Embryonic facial prominence (tissue), 1 donor: ENCODE results near the gene BOK.
"Not testable (repeated sequence)": the region's sequence is repeated elsewhere in the genome, so short reads cannot be mapped to it uniquely, and the experiment has no call there.

Experiments used
- DNase-seq: peaks from one replicate; pipeline ENCODE4 v3.0.0-alpha.2; 2016; ENCODE audit errors: extremely low spot score

Gene BOK, protein sequence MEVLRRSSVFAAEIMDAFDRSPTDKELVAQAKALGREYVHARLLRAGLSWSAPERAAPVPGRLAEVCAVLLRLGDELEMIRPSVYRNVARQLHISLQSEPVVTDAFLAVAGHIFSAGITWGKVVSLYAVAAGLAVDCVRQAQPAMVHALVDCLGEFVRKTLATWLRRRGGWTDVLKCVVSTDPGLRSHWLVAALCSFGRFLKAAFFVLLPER

DNA sequence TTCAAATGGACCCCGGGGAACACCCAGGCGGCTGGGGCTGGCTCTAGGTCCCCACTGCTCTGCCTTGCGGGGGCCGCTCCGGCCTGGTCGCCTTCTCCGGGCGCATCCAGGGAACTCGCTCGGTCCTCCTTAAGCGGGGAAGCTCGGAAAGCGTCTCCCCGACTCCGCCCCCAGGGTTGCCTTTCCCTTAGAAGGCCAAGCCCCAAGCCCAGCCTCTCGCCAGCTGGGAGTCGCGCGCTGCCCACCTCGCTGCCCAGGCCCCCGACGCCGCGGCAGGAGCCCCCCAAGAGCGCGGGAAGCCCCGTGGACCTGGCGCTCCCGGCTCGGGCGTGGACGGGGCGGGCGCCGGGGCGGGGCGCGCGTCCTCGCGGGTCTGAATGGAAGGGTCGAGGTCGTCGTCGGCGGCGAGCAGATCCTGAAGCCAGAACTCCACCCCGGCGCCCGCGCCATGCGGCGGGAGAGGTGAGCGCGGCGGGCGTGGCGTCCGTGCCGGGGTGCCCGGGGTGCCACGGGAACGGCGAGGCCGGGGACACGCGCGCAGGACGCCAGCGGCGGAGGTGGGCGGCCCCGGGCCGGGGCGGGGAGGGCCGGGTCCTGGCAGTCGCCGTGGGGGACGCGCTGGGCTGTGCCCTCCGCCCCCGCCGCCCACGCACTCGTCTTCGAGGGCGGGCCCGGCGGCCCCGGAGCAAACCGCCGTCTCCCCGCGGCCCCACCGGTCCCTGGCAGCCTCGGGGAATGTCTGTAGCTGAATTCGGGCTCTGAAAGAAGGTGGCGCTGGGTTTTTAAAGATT lies at the start of gene BOK:
Gene BOK, plus strand, starts transcription at position 214 of the 791 bp plus-strand sequence. CDS start 739 bp downstream, outside the sequence.
- DNase-seq = no peak

DNA sequence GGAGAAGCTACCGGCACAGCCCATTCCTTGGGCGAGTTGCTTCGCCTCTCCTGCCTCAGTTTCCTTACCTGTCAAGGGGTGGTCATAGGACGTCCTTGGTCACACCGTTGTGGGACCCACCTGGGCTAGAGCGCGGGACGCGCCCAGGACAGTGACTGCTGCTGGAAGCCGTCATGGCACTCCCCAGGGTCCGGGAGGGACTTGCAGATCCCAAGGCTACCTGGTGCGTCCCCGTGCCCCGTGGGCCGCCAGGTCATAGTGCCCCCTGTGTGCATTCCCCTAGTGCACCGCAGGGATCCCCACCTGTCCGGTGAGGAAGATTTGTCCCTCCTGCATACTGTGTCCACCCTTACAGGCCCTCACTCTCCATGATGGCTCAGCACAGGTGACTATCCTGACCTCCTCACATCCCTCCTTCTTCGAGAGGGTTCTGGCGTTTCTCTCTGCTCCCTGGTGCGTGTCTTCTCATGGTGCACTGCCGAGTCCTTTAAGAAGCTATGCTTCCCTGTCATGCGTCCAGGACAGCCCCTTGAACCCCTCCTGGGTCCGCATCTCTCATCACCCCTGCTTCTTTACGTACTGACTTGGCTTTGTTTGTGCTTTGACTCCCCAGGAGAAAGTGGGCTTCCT lies 49.3 kb upstream of the BOK start:
- no peak for DNase-seq

DNA sequence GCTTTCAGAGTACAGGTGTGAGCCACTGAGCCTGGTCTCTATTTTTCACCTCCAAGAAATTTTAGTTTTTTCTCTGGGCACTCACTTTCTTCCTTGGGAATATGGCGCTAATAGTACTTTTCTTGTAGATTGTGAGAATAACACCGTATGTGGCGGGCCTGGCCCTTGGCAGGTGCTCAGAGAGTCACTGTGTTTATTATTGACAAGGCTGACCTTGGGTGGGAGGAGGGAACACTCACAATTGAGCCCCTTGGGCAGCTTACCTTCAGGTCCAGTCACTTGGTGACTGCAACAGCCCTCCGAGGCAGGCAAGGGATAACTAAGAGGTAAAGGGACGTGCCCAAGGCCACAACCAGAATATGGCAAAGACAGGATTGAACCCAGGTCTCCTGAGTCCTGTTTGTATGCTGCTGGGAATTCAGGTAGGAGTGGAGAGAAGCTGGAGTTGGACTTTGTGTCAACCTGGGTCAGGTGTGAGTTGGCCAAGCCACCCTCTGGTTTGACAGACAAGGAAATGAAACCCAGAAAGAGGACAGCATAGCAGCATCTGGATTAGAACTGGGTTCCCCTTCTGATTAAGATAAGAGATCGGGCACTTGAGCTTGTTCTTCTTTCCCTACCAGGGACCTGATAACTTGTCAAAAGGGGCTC lies 47.3 kb upstream of the BOK start:
- no peak for DNase-seq

DNA sequence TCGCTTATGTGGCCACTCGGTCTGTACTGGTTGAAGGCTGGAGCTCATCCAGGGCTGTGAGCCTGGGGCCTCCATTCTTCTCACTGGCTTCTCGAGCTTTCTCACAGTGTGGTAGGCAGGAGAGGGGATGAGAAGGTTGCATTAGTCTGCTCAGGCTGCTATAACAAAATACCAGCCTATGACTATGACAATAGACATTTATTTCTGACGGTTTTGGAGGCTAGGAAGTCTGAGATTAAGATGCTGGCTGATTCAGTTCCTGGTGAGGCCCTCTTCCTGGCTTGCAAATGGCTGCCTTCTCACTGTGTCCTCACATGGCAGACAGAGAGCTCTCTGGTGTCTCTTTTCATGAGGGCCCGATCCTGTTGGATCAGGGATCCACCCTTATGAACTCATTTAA lies 44.0 kb upstream of the BOK start:
- DNase-seq = no peak

DNA sequence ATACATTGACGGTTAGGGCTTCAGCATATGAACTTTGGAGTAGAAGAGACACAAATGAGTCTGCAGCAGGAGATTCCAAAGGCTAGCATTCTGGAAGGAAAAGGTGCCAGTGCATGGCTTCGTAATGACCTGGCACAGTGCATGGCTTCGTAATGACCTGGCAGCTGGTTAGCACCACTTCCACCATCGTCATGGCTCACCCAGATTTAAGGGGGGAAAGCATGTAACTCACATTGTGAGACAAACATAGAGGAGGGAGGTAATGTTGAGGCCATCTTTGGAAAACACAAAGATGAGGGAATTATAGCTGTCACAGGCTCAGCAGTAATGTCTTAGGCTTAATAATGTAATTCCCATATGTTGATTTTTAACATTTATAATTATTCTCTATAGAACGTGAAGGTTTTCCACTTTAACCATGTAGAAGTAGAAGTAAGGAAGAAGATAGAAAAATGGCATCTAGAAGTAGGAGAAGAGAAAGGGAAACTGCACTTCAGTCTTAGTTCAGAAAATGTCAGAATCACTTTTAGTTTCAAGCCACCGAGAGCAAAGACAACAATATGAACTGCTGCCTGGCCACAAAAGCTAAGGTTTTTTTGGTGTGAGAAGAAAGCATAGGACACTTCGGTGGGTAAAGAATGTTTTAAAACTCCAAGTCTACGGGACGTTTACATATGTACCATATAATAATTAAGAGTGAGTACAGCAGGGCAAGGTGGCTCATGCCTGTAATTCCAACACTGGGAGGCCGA lies 43.4 kb upstream of the BOK start:
- no peak for DNase-seq

DNA sequence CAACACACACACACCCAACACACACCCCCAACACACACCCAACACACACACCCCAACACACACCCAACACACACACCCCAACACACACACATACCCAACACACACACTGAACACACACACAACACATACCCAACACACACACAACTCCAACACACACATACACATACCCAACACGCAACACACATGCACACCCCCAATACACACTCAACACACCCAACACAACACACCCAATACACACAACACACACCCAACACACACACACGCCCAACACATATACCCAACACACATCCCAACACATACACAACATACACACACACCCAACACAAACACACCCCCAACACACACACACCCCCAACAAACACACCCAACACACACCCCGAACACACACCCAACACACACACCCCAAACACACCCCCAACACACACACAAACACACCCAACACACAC lies 42.0 kb upstream of the BOK start:
- no peak for DNase-seq

DNA sequence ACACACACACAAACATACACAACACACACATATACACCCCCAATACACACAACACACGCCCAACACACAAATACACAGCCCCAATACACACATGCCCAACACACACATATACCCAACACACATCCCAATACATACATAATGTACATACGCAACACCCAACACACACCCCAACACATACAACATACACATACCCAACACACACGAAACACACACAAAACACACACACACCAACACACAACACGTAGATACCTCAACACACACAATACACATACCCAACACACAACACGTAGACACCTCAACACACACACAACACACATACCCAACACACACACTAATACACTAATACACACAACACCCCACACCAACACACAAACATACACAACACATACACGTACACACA lies 41.2 kb upstream of the BOK start:
- no peak for DNase-seq

DNA sequence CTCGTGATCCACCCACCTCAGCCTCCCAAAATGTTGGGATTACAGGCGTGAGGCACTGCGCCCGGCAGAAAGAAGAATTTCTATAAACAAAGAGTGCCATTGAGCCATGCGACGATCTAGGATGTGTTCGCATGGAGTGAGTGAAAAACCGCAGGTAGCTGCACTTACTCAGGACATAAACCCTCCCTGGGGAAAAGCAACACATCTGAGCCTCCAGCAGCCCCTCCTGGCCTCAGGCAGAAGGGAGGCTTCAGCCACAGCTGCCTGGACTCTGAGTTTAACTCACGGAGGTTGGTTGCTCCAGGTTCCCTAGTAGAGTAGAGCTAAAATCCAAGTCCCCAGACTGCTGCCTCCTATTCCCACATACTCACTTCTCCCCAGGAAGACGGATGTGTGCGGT lies 38.9 kb upstream of the BOK start:
- DNase-seq = no peak

DNA sequence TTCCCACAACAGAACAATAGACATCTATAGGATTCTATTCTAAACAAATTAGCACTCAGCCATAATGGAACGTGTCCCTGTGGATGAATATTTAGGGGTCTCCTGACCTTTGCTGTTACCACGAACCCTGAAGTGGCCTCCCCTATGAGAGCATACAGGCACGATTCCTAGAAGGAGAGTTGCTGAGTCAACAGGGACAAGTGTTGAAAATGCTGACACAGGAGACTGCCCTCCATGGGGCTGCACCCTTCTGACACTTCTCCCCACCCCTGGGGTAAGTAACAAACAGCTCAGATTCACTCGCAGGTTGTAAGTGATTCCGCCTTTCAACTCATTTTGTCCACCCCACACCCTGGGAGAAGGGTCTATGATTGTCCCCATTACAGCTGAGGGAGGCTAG lies 36.1 kb upstream of the BOK start:
- no peak for DNase-seq

DNA sequence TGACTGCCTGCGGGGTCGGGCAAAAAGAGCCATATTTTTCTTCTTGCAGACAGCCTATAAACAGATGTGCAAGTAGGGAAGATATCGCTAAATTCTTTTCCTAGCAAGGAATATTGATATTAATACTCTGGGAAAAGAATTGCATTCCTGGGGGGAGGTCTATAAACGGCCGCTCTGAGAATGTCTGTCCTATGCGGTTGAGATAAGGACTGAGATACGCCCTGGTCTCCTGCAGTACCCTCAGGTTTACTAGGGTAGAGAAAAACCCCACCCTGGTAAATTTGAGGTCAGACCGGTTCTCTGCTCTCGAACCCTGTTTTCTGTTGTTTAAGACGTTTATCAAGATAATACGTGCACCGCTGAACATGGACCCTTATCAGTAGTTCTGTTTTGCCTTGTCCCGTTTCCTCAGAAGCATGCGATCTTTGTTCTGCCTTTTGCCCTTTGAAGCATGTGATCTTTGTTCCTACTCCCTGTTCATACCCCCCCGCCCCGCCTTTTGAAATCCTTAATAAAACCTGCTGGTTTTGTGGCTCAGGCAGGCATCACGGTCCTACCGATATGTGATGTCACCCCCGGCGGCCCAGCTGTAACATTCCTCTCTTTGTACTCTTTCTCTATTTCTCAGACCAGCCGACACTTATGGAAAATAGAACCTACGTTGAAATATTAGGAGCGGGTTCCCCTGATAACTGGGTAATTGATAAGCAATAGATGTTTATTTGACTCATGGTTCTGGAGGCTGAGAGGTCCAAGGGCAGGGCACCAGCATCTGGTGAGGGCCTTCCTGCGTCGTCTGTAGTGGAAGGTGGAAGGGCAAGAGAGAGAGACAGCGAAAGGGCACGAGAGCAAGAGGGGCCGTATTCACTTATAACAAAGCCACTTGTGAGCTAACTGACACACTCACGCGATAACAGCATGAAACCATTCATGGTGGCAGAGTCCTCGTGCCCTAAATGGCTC lies 32.4 kb upstream of the BOK start:
- not testable (repeated sequence) for DNase-seq

DNA sequence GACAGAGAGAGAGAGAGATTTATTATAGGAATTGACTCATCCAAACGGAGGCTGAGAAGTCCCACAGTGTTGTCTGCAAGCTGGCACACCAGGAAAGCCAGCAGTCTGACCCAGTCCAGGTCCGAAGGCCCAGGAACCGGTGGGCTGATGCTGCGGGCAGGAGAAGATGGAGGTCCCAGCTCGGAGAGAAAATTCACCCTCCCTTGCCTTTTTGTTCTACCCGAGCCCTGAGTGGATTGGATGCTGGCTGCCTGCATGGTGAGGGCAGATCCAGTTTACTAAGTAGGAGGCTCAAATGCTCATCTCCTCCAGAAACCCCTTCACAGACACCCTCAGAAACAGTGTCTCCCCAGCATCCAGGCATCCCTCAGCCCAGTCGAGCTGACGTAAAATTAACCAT lies 28.0 kb upstream of the BOK start:
- no peak for DNase-seq

DNA sequence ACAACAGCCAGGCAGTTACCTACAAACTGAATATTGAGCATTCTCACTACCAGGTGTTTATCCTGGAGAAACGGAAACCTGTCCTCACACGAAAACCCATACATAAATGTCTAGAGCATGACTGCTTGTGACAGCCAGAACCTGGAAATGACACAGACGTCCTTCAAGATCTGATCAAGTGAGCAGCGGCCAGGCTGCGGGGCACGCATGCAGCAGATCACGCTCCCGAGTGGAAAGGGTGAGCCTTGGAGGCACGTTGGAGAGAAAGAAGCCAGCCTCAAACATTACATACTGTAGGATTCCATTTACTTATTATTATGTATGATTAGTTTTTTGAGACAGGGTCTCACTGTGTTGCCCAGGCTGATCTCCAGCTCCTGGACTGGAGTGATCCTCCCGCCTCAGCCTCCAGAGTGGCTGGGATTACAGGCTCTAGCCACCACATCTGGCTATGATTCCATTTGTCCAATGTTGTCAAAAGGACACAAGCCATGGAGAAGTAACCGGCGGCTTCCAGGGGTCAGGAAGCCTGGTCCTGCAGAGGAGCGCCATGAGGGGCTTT lies 27.3 kb upstream of the BOK start:
- DNase-seq = no peak

DNA sequence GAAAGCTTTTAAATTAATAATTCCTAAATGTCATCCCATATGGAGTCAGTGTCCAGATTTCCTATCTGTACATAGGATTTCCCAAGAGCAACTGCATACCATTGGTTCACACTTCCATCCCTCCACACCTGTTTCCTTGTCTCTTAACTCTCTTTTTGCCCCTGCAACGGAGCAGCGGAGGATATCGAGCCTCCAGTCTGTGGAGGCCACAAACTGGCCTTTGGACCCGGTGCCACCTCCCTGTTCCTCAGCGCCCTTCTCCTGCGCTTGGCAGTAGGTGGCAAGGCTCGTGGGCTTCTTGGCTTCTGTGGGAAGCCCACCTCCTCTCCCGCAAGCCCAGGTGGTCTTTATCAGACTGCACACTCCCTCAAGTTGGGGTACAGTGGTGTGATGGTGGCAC lies 26.4 kb upstream of the BOK start:
- no peak for DNase-seq

DNA sequence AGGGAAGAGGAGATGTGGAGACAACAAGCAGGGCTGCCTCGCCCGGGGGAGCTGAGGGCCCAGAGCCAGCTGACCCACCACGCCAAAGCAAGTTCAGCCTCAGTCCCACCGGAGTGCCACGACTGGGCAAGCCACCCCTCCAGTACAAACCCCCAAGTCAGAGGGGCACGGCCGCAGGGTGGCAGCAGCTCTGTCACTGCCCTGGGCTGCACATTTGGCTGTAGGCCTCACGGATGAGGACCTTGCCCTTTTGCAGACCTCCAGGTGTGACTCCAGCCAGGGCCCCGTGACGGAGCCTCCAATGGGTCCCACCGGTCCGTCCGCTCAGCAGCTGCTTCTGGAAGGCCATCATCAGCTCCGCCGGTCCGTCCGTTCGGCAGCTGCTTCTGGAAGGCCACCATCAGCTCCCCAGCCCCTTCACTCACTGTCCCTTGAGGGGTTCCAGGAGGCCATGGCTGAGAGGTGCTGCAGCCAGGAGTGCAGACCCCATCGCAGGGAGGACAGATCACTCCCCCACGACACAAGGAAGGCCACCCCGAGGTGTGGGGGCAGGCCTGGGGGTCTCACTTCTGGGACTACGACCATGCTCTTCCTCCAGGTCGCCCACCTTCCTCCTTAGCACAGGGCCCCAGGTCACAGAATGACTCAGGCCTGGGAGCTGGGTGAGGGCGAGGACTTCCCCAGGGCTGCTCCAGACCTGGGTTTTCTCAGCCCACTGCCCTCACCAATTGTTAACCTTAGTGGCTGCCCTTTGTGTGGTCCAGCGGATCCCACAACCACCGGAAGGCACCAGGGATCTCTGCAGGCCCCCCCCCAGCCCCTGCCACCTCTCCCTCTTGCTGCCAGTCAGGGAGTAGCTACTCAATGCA lies 25.6 kb upstream of the BOK start:
- no peak for DNase-seq

DNA sequence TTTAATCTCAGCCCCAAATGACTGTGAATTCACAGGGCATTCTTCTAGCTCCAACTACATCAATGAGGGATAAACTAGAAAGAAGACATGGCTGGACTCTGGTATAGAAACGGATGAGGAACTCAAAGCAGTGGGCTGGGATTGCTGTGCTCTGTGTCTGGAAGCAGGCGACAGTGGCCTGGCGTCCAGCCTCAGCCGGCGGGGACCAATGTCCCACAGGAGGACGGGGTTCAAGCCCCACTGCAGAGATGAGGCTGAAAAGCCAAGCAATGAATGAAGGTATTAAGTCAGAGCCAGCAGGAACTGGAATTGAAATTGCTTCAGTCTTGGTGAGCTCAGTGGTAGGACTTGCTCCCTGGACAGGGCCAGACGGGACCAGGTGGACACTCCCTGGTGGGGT lies 24.3 kb upstream of the BOK start:
- DNase-seq = no peak

DNA sequence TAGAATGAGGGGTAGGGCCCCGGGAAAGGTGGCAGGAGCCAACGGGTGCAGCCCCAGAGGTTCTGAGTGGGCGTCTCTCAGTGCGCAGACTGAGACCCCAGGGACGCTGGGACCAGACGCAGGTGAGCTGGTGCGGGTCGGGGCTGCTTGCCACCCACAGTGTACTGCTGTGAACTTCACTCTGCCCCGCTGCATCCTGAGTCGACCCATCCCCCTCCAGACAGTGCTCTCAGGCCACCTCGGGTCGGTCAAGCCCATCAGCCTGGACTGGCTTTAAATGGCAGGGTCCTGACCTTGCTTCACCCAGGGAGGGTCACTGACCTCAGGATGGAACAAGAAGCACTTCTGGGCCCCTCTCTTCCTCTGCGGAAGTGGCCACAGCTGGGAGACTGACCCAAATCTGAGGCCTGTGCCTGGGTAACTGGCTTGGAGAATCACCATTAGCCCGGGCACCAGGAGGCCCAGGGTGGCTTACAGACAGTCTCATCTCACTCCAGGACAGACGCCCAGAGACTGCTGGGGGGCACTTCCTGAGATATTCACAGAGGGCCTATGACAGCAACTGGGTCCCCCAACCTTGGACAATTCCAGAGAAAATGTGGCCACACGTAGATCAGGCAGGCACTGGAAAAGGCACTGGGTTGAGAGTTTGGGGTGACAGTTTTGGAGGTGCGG lies 23.7 kb upstream of the BOK start:
- no peak for DNase-seq

DNA sequence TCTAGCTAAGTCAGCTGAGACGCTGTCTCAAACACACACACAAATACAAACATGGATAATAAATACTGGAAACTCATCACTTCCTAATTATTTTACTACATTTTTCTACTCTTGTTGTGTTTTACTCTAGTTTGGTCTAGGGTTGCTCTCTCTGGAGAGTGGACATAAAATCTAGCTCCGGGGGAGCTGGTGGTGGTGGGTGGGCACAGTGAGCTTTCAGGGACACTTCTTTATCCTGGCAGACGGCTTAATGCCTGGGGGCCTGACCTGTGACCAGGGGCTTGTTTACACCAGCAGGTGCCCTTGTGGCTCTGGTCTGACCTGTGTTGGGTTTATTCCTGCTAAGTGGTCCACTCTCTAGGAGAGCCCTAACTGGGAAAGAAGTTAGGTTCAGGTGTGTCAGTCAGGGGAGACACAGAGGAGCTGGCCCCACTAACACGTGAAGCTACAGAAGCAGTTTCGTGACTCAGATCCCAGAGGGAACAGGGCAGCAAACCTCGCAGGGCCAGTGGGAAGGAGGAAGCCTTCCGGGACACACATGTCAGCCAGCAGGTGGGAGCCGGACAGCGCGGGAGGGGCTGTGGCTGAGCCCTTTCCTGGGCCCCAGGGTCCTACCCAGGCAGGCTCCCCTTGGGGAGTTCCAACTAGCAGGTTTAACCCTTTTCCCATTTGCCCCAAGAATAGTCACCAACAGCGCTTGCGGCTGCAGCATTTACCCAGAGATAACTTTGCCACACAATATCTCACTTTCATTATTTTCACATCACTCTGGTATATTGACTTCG lies 22.5 kb upstream of the BOK start:
- DNase-seq = no peak
